IMR-90 (cell line): Measurements from ENCODE around the gene SLC16A4. TPM values are rescaled to one million over a fixed set of nuclear protein-coding genes. Genes with fewer than 3 reads are reported as not detected.

Experiments
- ATAC-seq: fragments of 200-7000 bp; cut with Tn5 transposase; 2 replicates; pipeline ENCODE4 v1.9.1; 2020; ENCODE audit warnings: low read depth, mild to moderate bottlenecking, moderate library complexity
- BruUV-seq: library from RNA; stranded (reverse); fragments of 400-500 nt; replicated peaks from 2 replicates; lab custom pipeline; 2021; lab: Mats Ljungman, UMichigan
- CTCF ChIA-PET: fragments of 300-600 bp; formaldehyde crosslinking; extraction: SDS; loops from one replicate; lab custom pipeline; 2021; ENCODE audit warnings: antibody characterized with exemption; lab: Yijun Ruan, JAX
- POLR2A ChIA-PET: fragments of 300-600 bp; sonication (Branson Sonifier 250); formaldehyde crosslinking; loops from one replicate; lab custom pipeline; 2022; ENCODE audit warnings: antibody characterized with exemption; ENCODE audit not compliant: unreplicated experiment; lab: Charles Lee
- DNase-seq: peaks from one replicate; pipeline ENCODE4 v3.0.0; 2013
- H2AFZ ChIP-seq: replicated peaks from 2 replicates; pipeline ENCODE3; 2013; ENCODE audit warnings: low read length, mild to moderate bottlenecking; ENCODE audit not compliant: poor library complexity
- H2AK5ac ChIP-seq: 2 replicates; pipeline ENCODE4 v1.6.1; 2013; ENCODE audit warnings: low read depth, low read length, inconsistent platforms
- H2AK9ac ChIP-seq: replicated peaks from 2 replicates; pipeline ENCODE3; 2013; ENCODE audit warnings: mild to moderate bottlenecking, low read depth, low read length, moderate library complexity; ENCODE audit not compliant: poor library complexity
- H2BK120ac ChIP-seq: 2 replicates; pipeline ENCODE4 v1.6.1; 2013; ENCODE audit warnings: low read depth, low read length, inconsistent platforms
- H2BK15ac ChIP-seq: 3 replicates; pipeline ENCODE4 v1.6.1; 2013; ENCODE audit warnings: low read depth, low read length, inconsistent platforms
- H2BK20ac ChIP-seq: 2 replicates; pipeline ENCODE4 v1.6.1; 2013; ENCODE audit warnings: low read depth, mild to moderate bottlenecking, inconsistent platforms, low read length, moderate library complexity
- H2BK5ac ChIP-seq: 2 replicates; pipeline ENCODE4 v1.6.1; 2013; ENCODE audit warnings: mild to moderate bottlenecking, low read depth, low read length, inconsistent platforms; ENCODE audit not compliant: poor library complexity, severe bottlenecking
- H3K14ac ChIP-seq: replicated peaks from 2 replicates; pipeline ENCODE4 v1.6.1; 2013; ENCODE audit warnings: low read depth, low read length, inconsistent platforms
- H3K18ac ChIP-seq: 2 replicates; pipeline ENCODE4 v1.6.1; 2013; ENCODE audit warnings: low read depth, low read length, control low read depth
- H3K23ac ChIP-seq: 2 replicates; pipeline ENCODE4 v1.6.1; 2013; ENCODE audit warnings: low read depth, low read length, inconsistent platforms
- H3K27ac ChIP-seq: 2 replicates; pipeline ENCODE4 v1.5.1; 2013; ENCODE audit warnings: mild to moderate bottlenecking, control low read depth, low read length; ENCODE audit not compliant: insufficient read depth
- H3K27me3 ChIP-seq: 2 replicates; pipeline ENCODE4 v1.6.1; 2013; ENCODE audit warnings: low read length; ENCODE audit not compliant: control insufficient read depth, insufficient read depth
- H3K36me3 ChIP-seq: 2 replicates; pipeline ENCODE4 v1.6.1; 2013; ENCODE audit warnings: low read length, mixed read lengths; ENCODE audit not compliant: control insufficient read depth, insufficient read depth
- H3K4ac ChIP-seq: 2 replicates; pipeline ENCODE4 v1.6.1; 2013; ENCODE audit warnings: low read depth, low read length, inconsistent platforms
- H3K4me1 ChIP-seq: 2 replicates; pipeline ENCODE4 v1.6.1; 2013; ENCODE audit warnings: low read length, mixed read lengths; ENCODE audit not compliant: control insufficient read depth, insufficient read depth
- H3K4me2 ChIP-seq: 2 replicates; pipeline ENCODE4 v1.6.1; 2013; ENCODE audit warnings: low read depth, mild to moderate bottlenecking, control low read depth, low read length, moderate library complexity
- H3K4me3 ChIP-seq: 2 replicates; pipeline ENCODE4 v1.5.1; 2013; ENCODE audit warnings: low read depth, mild to moderate bottlenecking, control low read depth, low read length, moderate library complexity; ENCODE audit not compliant: insufficient read depth
- H3K56ac ChIP-seq: 2 replicates; pipeline ENCODE4 v1.6.1; 2013; ENCODE audit warnings: low read length, inconsistent platforms; ENCODE audit not compliant: insufficient read depth; ENCODE audit errors: extremely low read depth
- H3K79me1 ChIP-seq, 2 experiments: 2 replicates each; pipeline ENCODE4 v1.6.1; 2013; ENCODE audit warnings: low read length in 2 of 2, inconsistent platforms in 1 of 2, low read depth in 1 of 2
- H3K9ac ChIP-seq: 2 replicates; pipeline ENCODE4 v1.6.1; 2013; ENCODE audit warnings: low read depth, low read length, control low read depth
- H3K9me1 ChIP-seq: 2 replicates; pipeline ENCODE4 v1.6.1; 2013; ENCODE audit warnings: low read length, inconsistent platforms; ENCODE audit not compliant: insufficient read depth
- H3K9me3 ChIP-seq: 2 replicates; pipeline ENCODE4 v1.6.1; 2013; ENCODE audit warnings: low read length; ENCODE audit not compliant: control insufficient read depth, insufficient read depth
- H4K20me1 ChIP-seq: 2 replicates; pipeline ENCODE4 v1.6.1; 2013; ENCODE audit warnings: low read length, inconsistent platforms; ENCODE audit not compliant: insufficient read depth
- H4K5ac ChIP-seq: 2 replicates; pipeline ENCODE4 v1.6.1; 2013; ENCODE audit warnings: mild to moderate bottlenecking, low read depth, low read length, control low read depth
- H4K8ac ChIP-seq, 2 experiments: 2 replicates each; pipeline ENCODE4 v1.6.1; 2013; ENCODE audit warnings: low read depth in 2 of 2, low read length in 2 of 2, control low read depth in 1 of 2, inconsistent platforms in 1 of 2
- H4K91ac ChIP-seq: 2 replicates; pipeline ENCODE4 v1.6.1; 2013; ENCODE audit warnings: low read depth, low read length, inconsistent platforms; ENCODE audit not compliant: insufficient read depth
- CEBPB ChIP-seq: IDR thresholded peaks from 2 replicates; pipeline ENCODE4 v1.6.1; 2012; ENCODE audit warnings: low read depth, low read length, improper control_type of control experiment
- CHD1 ChIP-seq: IDR thresholded peaks from 2 replicates; pipeline ENCODE4 v1.6.1; 2012; ENCODE audit warnings: low read depth, low read length, improper control_type of control experiment
- CTCF ChIP-seq: conservative IDR thresholded peaks from 2 replicates; pipeline ENCODE4 v1.5.1; 2012; ENCODE audit warnings: mild to moderate bottlenecking, low read depth, low read length, improper control_type of control experiment
- FOS ChIP-seq: fragments of 150-350 bp; IDR thresholded peaks from 2 replicates; pipeline ENCODE4 v1.6.1; 2016; ENCODE audit warnings: low read depth, low read length
- MAFK ChIP-seq: IDR thresholded peaks from 2 replicates; pipeline ENCODE4 v1.6.1; 2012; ENCODE audit warnings: low read depth, low read length, improper control_type of control experiment
- MAZ ChIP-seq: IDR thresholded peaks from 2 replicates; pipeline ENCODE4 v1.6.1; 2012; ENCODE audit warnings: low read depth, mild to moderate bottlenecking, low read length, improper control_type of control experiment, moderate library complexity, borderline replicate concordance
- NFE2L2 ChIP-seq: fragments of 150-350 bp; IDR thresholded peaks from 2 replicates; pipeline ENCODE4 v1.6.1; 2016; ENCODE audit warnings: low read depth, mild to moderate bottlenecking, low read length
- RCOR1 ChIP-seq: IDR thresholded peaks from 2 replicates; pipeline ENCODE4 v1.6.1; 2012; ENCODE audit warnings: mild to moderate bottlenecking, low read length, improper control_type of control experiment; ENCODE audit not compliant: insufficient replicate concordance
- RFX5 ChIP-seq: IDR thresholded peaks from 2 replicates; pipeline ENCODE4 v1.8.0; 2012; ENCODE audit warnings: low read depth, mild to moderate bottlenecking, low read length, moderate library complexity
- WGBS, 2 experiments: methylation state at CpG; one replicate each; pipeline versions ENCODE4 v1.1.5 to v1.1.7; 2013; ENCODE audit warnings: missing lambda C conversion rate in 2 of 2; ENCODE audit not compliant: insufficient read length in 1 of 2; ENCODE audit errors: extremely low coverage in 2 of 2; 5-methylcytosine and 5-hydroxymethylcytosine counted together
- dilution Hi-C: fragments of 300-500 bp; cut with HindIII; formaldehyde crosslinking; loops from one replicate; pipeline ENCODE4 v1.14.3; 2018; ENCODE audit warnings: low sequenced_read_pairs; ENCODE audit not compliant: unreplicated experiment
- in situ Hi-C: fragments of 300-500 bp; cut with MboI; formaldehyde crosslinking; loops from 3 replicates; pipeline ENCODE4 v1.14.3; 2019; ENCODE audit warnings: low sequenced_read_pairs, inconsistent platforms, mixed read lengths
- intact Hi-C: fragments of 100-400 bp; cut with micrococcal nuclease; formaldehyde crosslinking; loops from 2 replicates; pipeline ENCODE4 v1.10.0; 2022
- polyA plus RNA-seq, 3 experiments: library from polyadenylated mRNA; depleted of rRNA; stranded (reverse); fragments of >200 nt; gene quantifications; 2 replicates each; pipeline ENCODE4 v1.2.3, GENCODE V29; 2012; ENCODE audit warnings: low replicate concordance in 1 of 3
- total RNA-seq: library from RNA; depleted of rRNA; stranded (reverse); fragments of >200 nt; gene quantifications from 2 replicates; pipeline ENCODE4 v1.2.3, GENCODE V29; 2012

Gene SLC16A4
- total and polyA plus RNA-seq, 2 of the 4 experiments (the other 2 are of a cell fraction): 27.7 to 65.2 TPM

GRCh38 chr1:110393691-110394492, 3.1 kb upstream of the SLC16A4 start:
- peaks cover 16% of the 10 kb centered on the region for H3K4me1 ChIP-seq
- peak overlapping the region; percentile 54 for H2BK20ac ChIP-seq
- H3K56ac ChIP-seq: peak overlapping the region; percentile 83; the same call in 1 of the 2 replicates
- H2AK5ac ChIP-seq: peak overlapping the region; percentile 37; the same call in 1 of the 2 replicates
- peaks cover 2% of the 10 kb centered on the region; the same call in 1 of the 2 replicates for H3K36me3 ChIP-seq
- in situ Hi-C loops: no loop called here
- H3K4me3 ChIP-seq: no peak overlapping the region
- H4K20me1 ChIP-seq: peaks cover 3% of the 10 kb centered on the region; the same call in 1 of the 2 replicates
- H2AK9ac ChIP-seq: no peak overlapping the region
- ChIA-PET CTCF (interaction anchor here (0.7 to 1.3 kb wide), 2 partner anchors 50 to 56 kb away, joined by 4 read pairs; no protein-coding TSS in a partner anchor), POLR2A (interaction anchor here (0.5 kb wide), 2 partner anchors 10 to 11 kb away, joined by 3 to 6 read pairs; no protein-coding TSS in a partner anchor)
- peak overlapping the region; percentile 42; the same call in 1 of the 2 replicates for H3K9ac ChIP-seq
- ATAC-seq (peak; percentile 75), DNase-seq (peak; percentile 92)
- no TSS peak for BruUV-seq
- H4K5ac ChIP-seq: peak overlapping the region; percentile 91
- intact Hi-C loops: loop anchor here (2.0 kb wide), 1 partner anchor 13 kb away; no protein-coding TSS in a partner anchor
- H3K4me2 ChIP-seq: peak overlapping the region; percentile 80
- H4K91ac ChIP-seq: peak overlapping the region; percentile 64
- TF ChIP-seq RCOR1: no peak
- peak; percentile 64; the same call in 1 of the 2 replicates for TF ChIP-seq MAFK
- TF ChIP-seq CEBPB: 0 out of 2 replicates have a peak, but pooled peaks have one; percentile 4
- TF ChIP-seq CHD1: no peak
- no peak for TF ChIP-seq NFE2L2
- no peak for TF ChIP-seq MAZ
- TF ChIP-seq RFX5: no peak
- no peak for TF ChIP-seq CTCF
- peak; percentile 69; the same call in 1 of the 2 replicates for TF ChIP-seq FOS
- peak overlapping the region; percentile 98 for H3K27ac ChIP-seq
- peak overlapping the region; percentile 57 for H3K4ac ChIP-seq
- H2BK15ac ChIP-seq: peak overlapping the region; percentile 53; the same call in 1 of the 3 replicates
- peak overlapping the region; percentile 93 for H3K18ac ChIP-seq
- peak overlapping the region; percentile 56 to 75 for H4K8ac ChIP-seq
- H3K9me3 ChIP-seq: no peaks in the 10 kb centered on the region
- WGBS, 2 experiments: 71% methylated on average over 1 of the region's 3 CpGs; no CpG with 5 or more reads in 1 of the 2 experiments
- H2AFZ ChIP-seq: peak overlapping the region; percentile 1
- peaks cover 0 to 14% of the 10 kb centered on the region in 2 experiments; a peak in 1 of 4 replicates for H3K79me1 ChIP-seq
- dilution Hi-C loops: no loop called here
- peak overlapping the region; percentile 50 for H3K23ac ChIP-seq
- H3K9me1 ChIP-seq: no peaks in the 10 kb centered on the region; the same call in none of the 2 replicates
- H2BK120ac ChIP-seq: peak overlapping the region; percentile 74
- H2BK5ac ChIP-seq: peak overlapping the region; percentile 94
- no peaks in the 10 kb centered on the region for H3K27me3 ChIP-seq
- H3K14ac ChIP-seq: peak overlapping the region; percentile 42; the same call in 1 of the 2 replicates
